HepG2 (cell line): ENCODE results near the gene NFE2L2. TPM values are rescaled to one million over a fixed set of nuclear protein-coding genes. Genes with fewer than 3 reads are reported as not detected.

Experiments
- ERF ChIP-seq: IDR thresholded peaks from 2 replicates; pipeline ENCODE4 v1.6.1; 2018; ENCODE audit warnings: missing biosample characterization, missing genetic modification reagents
- FOXA1 ChIP-seq, 2 experiments: fragments of 450-650 bp in 1 of 2; sonication (generic) in 1 of 2; formaldehyde crosslinking in 1 of 2; IDR thresholded peaks; 2 replicates each; pipeline versions ENCODE4 v1.4.0 to v1.6.1; 2016 to 2020; ENCODE audit warnings: missing genetic modification reagents in 1 of 2
- GLI4 ChIP-seq: sonication (generic); formaldehyde crosslinking; IDR thresholded peaks from 2 replicates; pipeline ENCODE4 v1.5.1; 2020; ENCODE audit warnings: missing genetic modification reagents, mild to moderate bottlenecking, moderate library complexity, borderline replicate concordance
- ONECUT2 ChIP-seq: sonication (generic); formaldehyde crosslinking; IDR thresholded peaks from 2 replicates; pipeline ENCODE4 v1.4.0; 2020; ENCODE audit warnings: missing genetic modification reagents
- POLR2AphosphoS2 ChIP-seq: IDR thresholded peaks from 2 replicates; pipeline ENCODE4 v1.6.1; 2011; ENCODE audit warnings: low read depth, low read length, improper control_type of control experiment
- REL ChIP-seq: sonication (generic); formaldehyde crosslinking; conservative IDR thresholded peaks from 2 replicates; pipeline ENCODE4 v1.8.0; 2022; ENCODE audit warnings: mild to moderate bottlenecking, missing genetic modification reagents, moderate library complexity
- ZFP1 ChIP-seq: IDR thresholded peaks from 2 replicates; pipeline ENCODE4 v1.6.1; 2016
- ZNF225 ChIP-seq: sonication (generic); formaldehyde crosslinking; IDR thresholded peaks from 2 replicates; pipeline ENCODE4 v1.4.0; 2020; ENCODE audit warnings: mild to moderate bottlenecking, missing genetic modification reagents
- ZNF30 ChIP-seq: sonication (generic); formaldehyde crosslinking; IDR thresholded peaks from 2 replicates; pipeline ENCODE4 v1.5.0; 2020; ENCODE audit warnings: mild to moderate bottlenecking, missing genetic modification reagents
- ZNF34 ChIP-seq: sonication (generic); formaldehyde crosslinking; IDR thresholded peaks from 2 replicates; pipeline ENCODE4 v1.4.0; 2020; ENCODE audit warnings: mild to moderate bottlenecking, missing genetic modification reagents, borderline replicate concordance
- ZNF547 ChIP-seq: sonication (generic); formaldehyde crosslinking; IDR thresholded peaks from 2 replicates; pipeline ENCODE4 v1.5.1; 2020; ENCODE audit warnings: mild to moderate bottlenecking, missing genetic modification reagents
- polyA plus RNA-seq, 8 experiments: library from polyadenylated mRNA; depleted of rRNA in 3 of 8; stranded (reverse) in 7 of 8; unstranded in 1 of 8; fragments of >200 nt; fragmentation: Illumina TruSeq in 4 of 8; extraction: Trizol in 4 of 8; gene quantifications; 2 replicates each; pipeline versions ENCODE4 v1.2.1 to v1.2.3, GENCODE V29; 2011 to 2016; ENCODE audit warnings: low read depth in 4 of 8, missing spikeins in 1 of 8, mixed read lengths in 1 of 8; ENCODE audit not compliant: insufficient read depth in 1 of 8
- total RNA-seq, 5 experiments: library from RNA; depleted of rRNA; stranded (reverse); fragments of >200 nt; fragmentation: Illumina TruSeq; extraction: Trizol; gene quantifications; 2 replicates each; pipeline ENCODE4 v1.2.3, GENCODE V29; 2016; ENCODE audit warnings: low read depth in 1 of 5
- TF ChIP-seq, protein P1 (sequence below): sonication (generic); formaldehyde crosslinking; IDR thresholded peaks from 2 replicates; pipeline ENCODE4 v1.4.0; 2020; ENCODE audit warnings: mild to moderate bottlenecking, missing genetic modification reagents, borderline replicate concordance
- TF ChIP-seq, protein P2 (sequence below): sonication (generic); formaldehyde crosslinking; IDR thresholded peaks from 2 replicates; pipeline ENCODE4 v1.5.0; 2020; ENCODE audit warnings: mild to moderate bottlenecking, missing genetic modification reagents
- TF ChIP-seq, protein P3 (sequence below): sonication (generic); formaldehyde crosslinking; IDR thresholded peaks from 2 replicates; pipeline ENCODE4 v1.8.0; 2022; ENCODE audit warnings: mild to moderate bottlenecking, missing genetic modification reagents, borderline replicate concordance

NFE2L2 gene
- total and polyA plus RNA-seq, 2 of the 13 experiments (the other 11 are each of a cell fraction or from before 2014, with no cell fraction given), result 84.6 to 215 TPM

DNA sequence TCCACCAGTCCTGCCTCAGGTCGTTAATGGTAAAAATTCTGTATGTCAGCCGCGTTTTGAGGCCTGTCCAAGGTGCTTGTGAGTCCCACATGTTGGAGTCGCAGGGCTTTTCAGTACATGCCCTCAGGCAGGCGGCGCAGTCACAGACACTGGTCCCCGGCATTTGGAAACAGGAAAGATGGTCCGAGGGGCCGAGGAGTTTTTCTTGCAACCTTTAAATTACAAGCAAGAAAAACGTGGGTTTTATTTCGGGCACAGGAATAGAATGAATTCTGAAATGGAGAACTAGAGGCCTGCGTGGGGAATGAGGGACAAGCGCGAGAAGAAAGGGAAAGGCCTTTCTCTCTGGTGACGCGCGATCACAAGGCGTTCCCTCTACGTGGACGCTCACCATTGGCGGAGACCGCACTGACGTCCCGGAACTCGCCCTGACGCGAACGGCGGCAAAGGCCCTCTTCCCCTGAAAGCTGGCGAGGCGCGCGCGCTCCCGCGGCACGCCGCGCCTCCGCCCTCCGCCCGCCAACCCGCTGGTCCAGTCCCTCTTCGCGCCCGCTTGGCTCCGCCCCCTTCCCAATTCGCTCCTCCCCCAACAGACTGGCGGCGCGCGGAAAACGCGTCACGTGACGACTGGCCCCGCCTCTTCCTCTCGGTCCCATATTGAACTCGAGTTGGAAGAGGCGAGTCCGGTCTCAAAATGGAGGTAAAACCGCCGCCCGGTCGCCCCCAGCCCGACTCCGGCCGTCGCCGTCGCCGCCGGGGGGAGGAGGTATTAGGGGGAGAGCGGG lies 52.2 kb downstream of the NFE2L2 start, which contains the start of gene HNRNPA3 (continued):
- TF ChIP-seq, protein P1, sequence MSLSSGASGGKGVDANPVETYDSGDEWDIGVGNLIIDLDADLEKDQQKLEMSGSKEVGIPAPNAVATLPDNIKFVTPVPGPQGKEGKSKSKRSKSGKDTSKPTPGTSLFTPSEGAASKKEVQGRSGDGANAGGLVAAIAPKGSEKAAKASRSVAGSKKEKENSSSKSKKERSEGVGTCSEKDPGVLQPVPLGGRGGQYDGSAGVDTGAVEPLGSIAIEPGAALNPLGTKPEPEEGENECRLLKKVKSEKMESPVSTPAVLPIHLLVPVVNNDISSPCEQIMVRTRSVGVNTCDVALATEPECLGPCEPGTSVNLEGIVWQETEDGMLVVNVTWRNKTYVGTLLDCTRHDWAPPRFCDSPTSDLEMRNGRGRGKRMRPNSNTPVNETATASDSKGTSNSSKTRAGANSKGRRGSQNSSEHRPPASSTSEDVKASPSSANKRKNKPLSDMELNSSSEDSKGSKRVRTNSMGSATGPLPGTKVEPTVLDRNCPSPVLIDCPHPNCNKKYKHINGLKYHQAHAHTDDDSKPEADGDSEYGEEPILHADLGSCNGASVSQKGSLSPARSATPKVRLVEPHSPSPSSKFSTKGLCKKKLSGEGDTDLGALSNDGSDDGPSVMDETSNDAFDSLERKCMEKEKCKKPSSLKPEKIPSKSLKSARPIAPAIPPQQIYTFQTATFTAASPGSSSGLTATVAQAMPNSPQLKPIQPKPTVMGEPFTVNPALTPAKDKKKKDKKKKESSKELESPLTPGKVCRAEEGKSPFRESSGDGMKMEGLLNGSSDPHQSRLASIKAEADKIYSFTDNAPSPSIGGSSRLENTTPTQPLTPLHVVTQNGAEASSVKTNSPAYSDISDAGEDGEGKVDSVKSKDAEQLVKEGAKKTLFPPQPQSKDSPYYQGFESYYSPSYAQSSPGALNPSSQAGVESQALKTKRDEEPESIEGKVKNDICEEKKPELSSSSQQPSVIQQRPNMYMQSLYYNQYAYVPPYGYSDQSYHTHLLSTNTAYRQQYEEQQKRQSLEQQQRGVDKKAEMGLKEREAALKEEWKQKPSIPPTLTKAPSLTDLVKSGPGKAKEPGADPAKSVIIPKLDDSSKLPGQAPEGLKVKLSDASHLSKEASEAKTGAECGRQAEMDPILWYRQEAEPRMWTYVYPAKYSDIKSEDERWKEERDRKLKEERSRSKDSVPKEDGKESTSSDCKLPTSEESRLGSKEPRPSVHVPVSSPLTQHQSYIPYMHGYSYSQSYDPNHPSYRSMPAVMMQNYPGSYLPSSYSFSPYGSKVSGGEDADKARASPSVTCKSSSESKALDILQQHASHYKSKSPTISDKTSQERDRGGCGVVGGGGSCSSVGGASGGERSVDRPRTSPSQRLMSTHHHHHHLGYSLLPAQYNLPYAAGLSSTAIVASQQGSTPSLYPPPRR, result peak; percentile 12; the same call in 1 of the 2 replicates
- no peak for TF ChIP-seq POLR2AphosphoS2
- TF ChIP-seq FOXA1 (IDR thresholded peaks at IDR 0.05), result no peak
- TF ChIP-seq FOXA1 (CRISPR knock-in tag; IDR thresholded peaks at IDR 0.05), result peak; percentile 7; the same call in 1 of the 2 replicates
- 0 out of 2 replicates have a peak, but pooled peaks have one; percentile 87 for TF ChIP-seq GLI4 (CRISPR knock-in tag)
- TF ChIP-seq ZNF30 (CRISPR knock-in tag), result no peak
- peak; percentile 79 for TF ChIP-seq ZNF547 (CRISPR knock-in tag)
- TF ChIP-seq, protein P2, sequence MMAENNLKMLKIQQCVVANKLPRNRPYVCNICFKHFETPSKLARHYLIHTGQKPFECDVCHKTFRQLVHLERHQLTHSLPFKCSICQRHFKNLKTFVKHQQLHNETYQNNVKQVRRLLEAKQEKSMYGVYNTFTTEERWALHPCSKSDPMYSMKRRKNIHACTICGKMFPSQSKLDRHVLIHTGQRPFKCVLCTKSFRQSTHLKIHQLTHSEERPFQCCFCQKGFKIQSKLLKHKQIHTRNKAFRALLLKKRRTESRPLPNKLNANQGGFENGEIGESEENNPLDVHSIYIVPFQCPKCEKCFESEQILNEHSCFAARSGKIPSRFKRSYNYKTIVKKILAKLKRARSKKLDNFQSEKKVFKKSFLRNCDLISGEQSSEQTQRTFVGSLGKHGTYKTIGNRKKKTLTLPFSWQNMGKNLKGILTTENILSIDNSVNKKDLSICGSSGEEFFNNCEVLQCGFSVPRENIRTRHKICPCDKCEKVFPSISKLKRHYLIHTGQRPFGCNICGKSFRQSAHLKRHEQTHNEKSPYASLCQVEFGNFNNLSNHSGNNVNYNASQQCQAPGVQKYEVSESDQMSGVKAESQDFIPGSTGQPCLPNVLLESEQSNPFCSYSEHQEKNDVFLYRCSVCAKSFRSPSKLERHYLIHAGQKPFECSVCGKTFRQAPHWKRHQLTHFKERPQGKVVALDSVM (CRISPR knock-in tag), result no peak
- no peak; the same call in 1 of the 2 replicates for TF ChIP-seq ZNF34
- TF ChIP-seq REL (CRISPR knock-in tag), result no peak; the same call in 1 of the 2 replicates
- peak; percentile 33; the same call in 1 of the 2 replicates for TF ChIP-seq ONECUT2 (CRISPR knock-in tag)
- peak; percentile 89; the same call in 1 of the 2 replicates for TF ChIP-seq ERF (CRISPR knock-in tag)
- TF ChIP-seq, protein P3, sequence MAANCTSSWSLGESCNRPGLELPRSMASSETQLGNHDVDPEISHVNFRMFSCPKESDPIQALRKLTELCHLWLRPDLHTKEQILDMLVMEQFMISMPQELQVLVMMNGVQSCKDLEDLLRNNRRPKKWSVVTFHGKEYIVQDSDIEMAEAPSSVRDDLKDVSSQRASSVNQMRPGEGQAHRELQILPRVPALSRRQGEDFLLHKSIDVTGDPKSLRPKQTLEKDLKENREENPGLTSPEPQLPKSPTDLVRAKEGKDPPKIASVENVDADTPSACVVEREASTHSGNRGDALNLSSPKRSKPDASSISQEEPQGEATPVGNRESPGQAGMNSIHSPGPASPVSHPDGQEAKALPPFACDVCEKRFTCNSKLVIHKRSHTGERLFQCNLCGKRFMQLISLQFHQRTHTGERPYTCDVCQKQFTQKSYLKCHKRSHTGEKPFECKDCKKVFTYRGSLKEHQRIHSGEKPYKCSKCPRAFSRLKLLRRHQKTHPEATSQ (CRISPR knock-in tag), result peak; percentile 73; the same call in 1 of the 2 replicates
- TF ChIP-seq ZFP1 (CRISPR knock-in tag), result no peak
- TF ChIP-seq ZNF225, result peak; percentile 76; the same call in 1 of the 2 replicates
